Osteocyte (in vitro differentiated cells): ENCODE data around the gene GPX8. TPM values are rescaled to one million over a fixed set of nuclear protein-coding genes. Genes with fewer than 3 reads are reported as not detected.

ENCODE experiments used
- DNase-seq: peaks from one replicate; pipeline ENCODE4 v3.0.0; 2021; ENCODE audit warnings: mixed read lengths; ENCODE audit not compliant: unreplicated experiment; ENCODE audit errors: extremely low spot score
- H3K27ac Mint-ChIP-seq: one replicate; pipeline ENCODE4 v1.8.0; 2021; ENCODE audit warnings: mild to moderate bottlenecking, mixed read lengths; ENCODE audit not compliant: unreplicated experiment
- H3K27me3 Mint-ChIP-seq: one replicate; pipeline ENCODE4 v1.8.0; 2021; ENCODE audit warnings: mixed read lengths; ENCODE audit not compliant: unreplicated experiment
- H3K36me3 Mint-ChIP-seq: one replicate; pipeline ENCODE4 v1.8.0; 2021; ENCODE audit warnings: mixed read lengths; ENCODE audit not compliant: unreplicated experiment
- H3K4me1 Mint-ChIP-seq: one replicate; pipeline ENCODE4 v1.8.0; 2021; ENCODE audit warnings: mixed read lengths; ENCODE audit not compliant: unreplicated experiment
- H3K4me3 Mint-ChIP-seq: one replicate; pipeline ENCODE4 v1.8.0; 2021; ENCODE audit warnings: mild to moderate bottlenecking, moderate library complexity, mixed read lengths; ENCODE audit not compliant: unreplicated experiment
- H3K9me3 Mint-ChIP-seq: one replicate; pipeline ENCODE4 v1.8.0; 2021; ENCODE audit warnings: mixed read lengths; ENCODE audit not compliant: unreplicated experiment
- CTCF ChIP-seq: fragments of 200-600 bp; sonication (generic); IDR thresholded peaks from 2 replicates; pipeline ENCODE4 v1.5.0; 2021; ENCODE audit warnings: antibody characterized with exemption, mild to moderate bottlenecking, moderate library complexity
- total RNA-seq: library from RNA; stranded (reverse); gene quantifications from 2 replicates; pipeline ENCODE4 v1.2.1, GENCODE V29; 2021

GPX8 gene
- total RNA-seq, 1 donor from 2014 or later, result 139 TPM

- Mint-ChIP-seq H3K27me3 (peaks cover 45% of the 10 kb centered on the region), H3K27ac (no peak overlapping the region), H3K9me3 (no peaks in the 10 kb centered on the region), H3K4me3 (no peak overlapping the region), H3K4me1 (peaks cover 4% of the 10 kb centered on the region), H3K36me3 (no peaks in the 10 kb centered on the region)
- no peak for TF ChIP-seq CTCF
- DNase-seq, result no peak
These were observed 13.9 kb upstream of the GPX8 start for GRCh38 chr5:55146080-55146479.

- Mint-ChIP-seq H3K9me3 (no peaks in the 10 kb centered on the region), H3K4me3 (no peak overlapping the region), H3K27ac (no peak overlapping the region), H3K27me3 (peaks cover 47% of the 10 kb centered on the region), H3K4me1 (peaks cover 4% of the 10 kb centered on the region), H3K36me3 (no peaks in the 10 kb centered on the region)
- peak; percentile 98 for TF ChIP-seq CTCF
- peak; percentile 90 for DNase-seq
These were observed 13.3 kb upstream of the GPX8 start for GRCh38 chr5:55146543-55147151.

- peaks cover 32% of the 10 kb centered on the region for H3K27me3 Mint-ChIP-seq
- no peaks in the 10 kb centered on the region for H3K36me3 Mint-ChIP-seq
- DNase-seq, result no peak
- H3K9me3 Mint-ChIP-seq, result no peaks in the 10 kb centered on the region
- no peak overlapping the region for H3K27ac Mint-ChIP-seq
- peaks cover 4% of the 10 kb centered on the region for H3K4me1 Mint-ChIP-seq
- no peak for TF ChIP-seq CTCF
- H3K4me3 Mint-ChIP-seq, result no peak overlapping the region
These were observed 10.6 kb upstream of the GPX8 start for GRCh38 chr5:55149308-55149795.

GRCh38 chr5:55151923-55152842, 7.8 kb upstream of the GPX8 start:
- Mint-ChIP-seq H3K27ac (no peak overlapping the region), H3K4me3 (no peak overlapping the region), H3K9me3 (no peaks in the 10 kb centered on the region), H3K27me3 (peaks cover 16% of the 10 kb centered on the region), H3K4me1 (peaks cover 5% of the 10 kb centered on the region), H3K36me3 (no peaks in the 10 kb centered on the region)
- TF ChIP-seq CTCF, result no peak
- DNase-seq, result no peak

- peaks cover 6% of the 10 kb centered on the region for H3K27me3 Mint-ChIP-seq
- no peak for DNase-seq
These were observed 5.1 kb upstream of the GPX8 start for GRCh38 chr5:55154873-55155272.

More at GRCh38 chr5:55154873-55155272, 5.1 kb upstream of the GPX8 start:
- no peak for TF ChIP-seq CTCF
- Mint-ChIP-seq H3K27ac (no peak overlapping the region), H3K36me3 (no peaks in the 10 kb centered on the region), H3K9me3 (no peaks in the 10 kb centered on the region), H3K4me1 (peaks cover 8% of the 10 kb centered on the region), H3K4me3 (no peak overlapping the region)
